Left colon (tissue), 2 donors: ENCODE measurements around the gene COL5A1. TPM values are rescaled to one million over a fixed set of nuclear protein-coding genes. Genes with fewer than 3 reads are reported as not detected.

ENCODE experiments used
- ATAC-seq: fragments of 200-7000 bp; cut with Tn5 transposase; one replicate; pipeline ENCODE4 v1.9.1; 2020; ENCODE audit warnings: mild to moderate bottlenecking, moderate library complexity
- DNase-seq, 2 donors: peaks; one replicate each; pipeline ENCODE4 v3.0.0-alpha.2; 2020
- intact Hi-C, 2 donors: fragments of 100-400 bp; cut with DNase I in 1 of 2; cut with micrococcal nuclease in 1 of 2; formaldehyde crosslinking; loops; one replicate each; pipeline versions ENCODE4 v1.11.2 to v1.14.0; 2022; cut with DNase I, micrococcal nuclease
- total RNA-seq, 2 donors: library from RNA; stranded (reverse); fragmentation: NEBNext Ultra II Directional; extraction: Animal tissue kit (Norgen Biotek cat#: 25700); gene quantifications; one replicate each; pipeline ENCODE4 v1.2.1, GENCODE V29; 2021
- donor health status: DM: no; HTN: no; CAD: no.
- donor health status: DM: yes; HTN: yes; CAD: no.

The COL5A1 gene
- total RNA-seq, 2 donors from 2014 or later, result 5.3 to 17.8 TPM

GRCh38 chr9:134781591-134782302 lies 140.1 kb downstream of the COL5A1 start:
- intact Hi-C loops, result no loop called here
- no peak for ATAC-seq
- DNase-seq, result no peak

- ATAC-seq (no peak), DNase-seq (no peak)
- intact Hi-C loops, result no loop called here
These were observed 141.5 kb downstream of the COL5A1 start for GRCh38 chr9:134782921-134783698.

- DNase-seq (no peak), ATAC-seq (no peak)
- intact Hi-C loops, result no loop called here
These were observed 142.1 kb downstream of the COL5A1 start for GRCh38 chr9:134783699-134784039.

- DNase-seq (no peak), ATAC-seq (no peak)
- intact Hi-C loops, result no loop called here
These were observed 143.1 kb downstream of the COL5A1 start for GRCh38 chr9:134784577-134785305.

GRCh38 chr9:134785325-134786108 lies 143.9 kb downstream of the COL5A1 start:
- DNase-seq, result no peak
- no peak for ATAC-seq
- intact Hi-C loops, result no loop called here

GRCh38 chr9:134787601-134788531 lies 146.3 kb downstream of the COL5A1 start:
- ATAC-seq, result no peak
- intact Hi-C loops, result no loop called here

GRCh38 chr9:134789168-134789567 lies 147.6 kb downstream of the COL5A1 start:
- ATAC-seq (no peak), DNase-seq (no peak)
- intact Hi-C loops, result no loop called here

More at GRCh38 chr9:134787601-134788531, 146.3 kb downstream of the COL5A1 start:
- no peak for DNase-seq

GRCh38 chr9:134791009-134791408 lies 149.4 kb downstream of the COL5A1 start:
- DNase-seq (no peak), ATAC-seq (no peak)
- intact Hi-C loops, result no loop called here

GRCh38 chr9:134792627-134793026 lies 151.0 kb downstream of the COL5A1 start:
- intact Hi-C loops, result no loop called here
- ATAC-seq, result no peak
- no peak for DNase-seq

GRCh38 chr9:134793288-134794188 lies 151.9 kb downstream of the COL5A1 start:
- ATAC-seq (no peak), DNase-seq (no peak)
- intact Hi-C loops, result no loop called here

GRCh38 chr9:134794663-134795370 lies 153.2 kb downstream of the COL5A1 start:
- intact Hi-C loops, result no loop called here
- no peak for DNase-seq
- ATAC-seq, result no peak

- intact Hi-C loops, result no loop called here
- DNase-seq (no peak), ATAC-seq (no peak)
These were observed 153.8 kb downstream of the COL5A1 start for GRCh38 chr9:134795446-134795845.

GRCh38 chr9:134796882-134797281 lies 155.3 kb downstream of the COL5A1 start:
- no peak for ATAC-seq
- no peak for DNase-seq
- intact Hi-C loops, result no loop called here

GRCh38 chr9:134800791-134801339 lies 159.3 kb downstream of the COL5A1 start:
- ATAC-seq, result no peak
- intact Hi-C loops, result no loop called here
- DNase-seq, result no peak

- DNase-seq (no peak), ATAC-seq (no peak)
- intact Hi-C loops, result no loop called here
These were observed 160.7 kb downstream of the COL5A1 start for GRCh38 chr9:134802216-134802795.

GRCh38 chr9:134804871-134805270 lies 163.3 kb downstream of the COL5A1 start:
- intact Hi-C loops, result no loop called here
- ATAC-seq (no peak), DNase-seq (no peak)
